ENCODE results near the gene GNAT3. TPM values are rescaled to one million over a fixed set of nuclear protein-coding genes. Genes with fewer than 3 reads are reported as not detected.

The GNAT3 gene
- total RNA-seq, result not detected

- Mint-ChIP-seq H3K4me3 (no peak within 1 kb of the TSS), H3K27me3 (no peaks in the 10 kb centered on the region), H3K4me1 (no peaks in the 10 kb centered on the region), H3K36me3 (ENCODE audit: low read depth) (no peaks in the 10 kb centered on the region), H3K9me3 (no peaks in the 10 kb centered on the region), H3K27ac (no peak within 1 kb of the TSS)
- ATAC-seq (replicated peaks), result no peak
These were observed at the start of gene GNAT3 for GRCh38 chr7:80511964-80512363. Gene GNAT3, minus strand, starts transcription at chr7:80512064. Its CDS starts 138 bp downstream, at chr7:80511926.

GRCh38 chr7:80558116-80558515 is 46.3 kb upstream of the GNAT3 start:
- no peaks in the 10 kb centered on the region for H3K27me3 Mint-ChIP-seq
- no peak for ATAC-seq (replicated peaks)
- no peak overlapping the region for H3K4me3 Mint-ChIP-seq
- H3K9me3 Mint-ChIP-seq, result peaks cover 18% of the 10 kb centered on the region
- no peaks in the 10 kb centered on the region for H3K36me3 Mint-ChIP-seq (ENCODE audit: low read depth)
- H3K4me1 Mint-ChIP-seq, result no peaks in the 10 kb centered on the region
- no peak overlapping the region for H3K27ac Mint-ChIP-seq

GRCh38 chr7:80552031-80552694 is 40.3 kb upstream of the GNAT3 start:
- ATAC-seq (replicated peaks), result no peak

GRCh38 chr7:80550005-80550404 is 38.1 kb upstream of the GNAT3 start:
- H3K36me3 Mint-ChIP-seq (ENCODE audit: low read depth), result no peaks in the 10 kb centered on the region

More at GRCh38 chr7:80552031-80552694, 40.3 kb upstream of the GNAT3 start:
- Mint-ChIP-seq H3K27me3 (no peaks in the 10 kb centered on the region), H3K27ac (no peak overlapping the region), H3K4me1 (no peaks in the 10 kb centered on the region), H3K9me3 (peaks cover 8% of the 10 kb centered on the region), H3K36me3 (ENCODE audit: low read depth) (no peaks in the 10 kb centered on the region), H3K4me3 (no peak overlapping the region)

GRCh38 chr7:80548840-80549530 is 37.1 kb upstream of the GNAT3 start:
- H3K4me3 Mint-ChIP-seq, result no peak overlapping the region
- no peaks in the 10 kb centered on the region for H3K27me3 Mint-ChIP-seq
- H3K4me1 Mint-ChIP-seq, result no peaks in the 10 kb centered on the region
- no peak for ATAC-seq (replicated peaks)
- H3K36me3 Mint-ChIP-seq (ENCODE audit: low read depth), result no peaks in the 10 kb centered on the region
- no peak overlapping the region for H3K27ac Mint-ChIP-seq
- peaks cover 11% of the 10 kb centered on the region for H3K9me3 Mint-ChIP-seq

More at GRCh38 chr7:80550005-80550404, 38.1 kb upstream of the GNAT3 start:
- Mint-ChIP-seq H3K27me3 (no peaks in the 10 kb centered on the region), H3K4me3 (no peak overlapping the region), H3K9me3 (peaks cover 11% of the 10 kb centered on the region), H3K27ac (no peak overlapping the region), H3K4me1 (no peaks in the 10 kb centered on the region)
- no peak for ATAC-seq (replicated peaks)

- Mint-ChIP-seq H3K27ac (no peak overlapping the region), H3K4me1 (no peaks in the 10 kb centered on the region), H3K27me3 (no peaks in the 10 kb centered on the region), H3K9me3 (peaks cover 10% of the 10 kb centered on the region), H3K4me3 (no peak overlapping the region), H3K36me3 (ENCODE audit: low read depth) (no peaks in the 10 kb centered on the region)
- no peak for ATAC-seq (replicated peaks)
These were observed 30.5 kb upstream of the GNAT3 start for GRCh38 chr7:80542398-80542797.

GRCh38 chr7:80540836-80541235 is 29.0 kb upstream of the GNAT3 start:
- Mint-ChIP-seq H3K36me3 (ENCODE audit: low read depth) (no peaks in the 10 kb centered on the region), H3K27me3 (no peaks in the 10 kb centered on the region), H3K9me3 (peaks cover 7% of the 10 kb centered on the region), H3K4me3 (no peak overlapping the region), H3K27ac (no peak overlapping the region), H3K4me1 (no peaks in the 10 kb centered on the region)
- ATAC-seq (replicated peaks), result no peak

GRCh38 chr7:80537091-80537490 is 25.2 kb upstream of the GNAT3 start:
- no peak overlapping the region for H3K4me3 Mint-ChIP-seq
- no peaks in the 10 kb centered on the region for H3K27me3 Mint-ChIP-seq
- no peaks in the 10 kb centered on the region for H3K4me1 Mint-ChIP-seq
- no peaks in the 10 kb centered on the region for H3K36me3 Mint-ChIP-seq (ENCODE audit: low read depth)
- no peak for ATAC-seq (replicated peaks)
- H3K9me3 Mint-ChIP-seq, result peaks cover 8% of the 10 kb centered on the region
- no peak overlapping the region for H3K27ac Mint-ChIP-seq

- Mint-ChIP-seq H3K27ac (no peak overlapping the region), H3K4me1 (no peaks in the 10 kb centered on the region), H3K9me3 (peaks cover 8% of the 10 kb centered on the region), H3K27me3 (no peaks in the 10 kb centered on the region), H3K36me3 (ENCODE audit: low read depth) (no peaks in the 10 kb centered on the region), H3K4me3 (no peak overlapping the region)
- ATAC-seq (replicated peaks), result no peak
These were observed 24.6 kb upstream of the GNAT3 start for GRCh38 chr7:80536426-80536825.

- Mint-ChIP-seq H3K27ac (no peak overlapping the region), H3K27me3 (no peaks in the 10 kb centered on the region), H3K36me3 (ENCODE audit: low read depth) (no peaks in the 10 kb centered on the region), H3K4me3 (no peak overlapping the region), H3K4me1 (no peaks in the 10 kb centered on the region), H3K9me3 (peaks cover 8% of the 10 kb centered on the region)
- no peak for ATAC-seq (replicated peaks)
These were observed 21.4 kb upstream of the GNAT3 start for GRCh38 chr7:80533287-80533686.

GRCh38 chr7:80532153-80532552 is 20.3 kb upstream of the GNAT3 start:
- Mint-ChIP-seq H3K27ac (no peak overlapping the region), H3K36me3 (ENCODE audit: low read depth) (no peaks in the 10 kb centered on the region)

GRCh38 chr7:80530136-80530535 is 18.3 kb upstream of the GNAT3 start:
- Mint-ChIP-seq H3K9me3 (peaks cover 13% of the 10 kb centered on the region), H3K27me3 (no peaks in the 10 kb centered on the region), H3K4me3 (no peak overlapping the region), H3K27ac (no peak overlapping the region), H3K36me3 (ENCODE audit: low read depth) (no peaks in the 10 kb centered on the region), H3K4me1 (no peaks in the 10 kb centered on the region)
- ATAC-seq (replicated peaks), result no peak

More at GRCh38 chr7:80532153-80532552, 20.3 kb upstream of the GNAT3 start:
- no peak overlapping the region for H3K4me3 Mint-ChIP-seq
- no peaks in the 10 kb centered on the region for H3K4me1 Mint-ChIP-seq
- H3K9me3 Mint-ChIP-seq, result peaks cover 8% of the 10 kb centered on the region
- no peak for ATAC-seq (replicated peaks)
- H3K27me3 Mint-ChIP-seq, result no peaks in the 10 kb centered on the region

- Mint-ChIP-seq H3K4me1 (no peaks in the 10 kb centered on the region), H3K27ac (no peak overlapping the region), H3K36me3 (ENCODE audit: low read depth) (no peaks in the 10 kb centered on the region), H3K4me3 (no peak overlapping the region), H3K27me3 (no peaks in the 10 kb centered on the region), H3K9me3 (peaks cover 8% of the 10 kb centered on the region)
- ATAC-seq (replicated peaks), result no peak
These were observed 17.5 kb upstream of the GNAT3 start for GRCh38 chr7:80529362-80529761.

- no peaks in the 10 kb centered on the region for H3K36me3 Mint-ChIP-seq (ENCODE audit: low read depth)
- peaks cover 12% of the 10 kb centered on the region for H3K9me3 Mint-ChIP-seq
- no peaks in the 10 kb centered on the region for H3K27me3 Mint-ChIP-seq
- H3K4me3 Mint-ChIP-seq, result no peak overlapping the region
- H3K4me1 Mint-ChIP-seq, result no peaks in the 10 kb centered on the region
- ATAC-seq (replicated peaks), result no peak
- no peak overlapping the region for H3K27ac Mint-ChIP-seq
These were observed 16.8 kb upstream of the GNAT3 start for GRCh38 chr7:80528689-80529088.

GRCh38 chr7:80526472-80526871 is 14.6 kb upstream of the GNAT3 start:
- Mint-ChIP-seq H3K4me1 (no peaks in the 10 kb centered on the region), H3K27ac (no peak overlapping the region), H3K4me3 (no peak overlapping the region), H3K36me3 (ENCODE audit: low read depth) (no peaks in the 10 kb centered on the region), H3K9me3 (peaks cover 16% of the 10 kb centered on the region), H3K27me3 (no peaks in the 10 kb centered on the region)
- ATAC-seq (replicated peaks), result no peak
